Measurements from ENCODE around the gene TNS1.
A peak's percentile ranks its signal among the peaks of the same experiment; 100 is the strongest.

The TNS1 gene

GRCh38 chr2:217941886-217942728, 60.7 kb downstream of the TNS1 start:
- DNase-seq = no peak

DNA sequence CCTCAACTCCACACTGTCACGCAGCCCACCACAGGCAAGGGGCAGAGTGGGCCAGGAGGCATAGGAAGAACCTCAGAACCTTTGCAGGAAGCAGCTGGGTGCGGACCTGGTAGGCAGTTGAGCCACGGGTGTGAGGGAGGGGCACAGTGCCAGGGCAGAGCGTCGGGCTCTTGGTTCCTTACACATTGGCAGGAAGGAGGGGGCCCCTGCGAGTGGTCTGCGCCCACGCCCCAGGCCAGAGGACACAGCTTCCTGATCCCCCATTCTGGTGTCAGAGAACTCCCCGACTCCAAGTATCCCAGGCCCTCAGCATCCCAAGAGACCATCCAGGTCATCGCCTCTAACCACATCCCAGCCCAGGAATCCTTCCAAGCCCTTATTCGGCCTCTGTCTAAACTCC, 61.5 kb downstream of the TNS1 start:
- DNase-seq = peak in 1 of 2 donors; percentile 71

GRCh38 chr2:217940261-217941220, 62.3 kb downstream of the TNS1 start:
- no peak for DNase-seq

- DNase-seq = no peak
Observed at GRCh38 chr2:217939629-217940245, 63.1 kb downstream of the TNS1 start.

GRCh38 chr2:217939220-217939619, 63.6 kb downstream of the TNS1 start:
- DNase-seq = no peak

- no peak for DNase-seq
Observed at GRCh38 chr2:217938036-217938435, 64.8 kb downstream of the TNS1 start.

GRCh38 chr2:217937446-217937845, 65.3 kb downstream of the TNS1 start:
- DNase-seq = no peak

DNA sequence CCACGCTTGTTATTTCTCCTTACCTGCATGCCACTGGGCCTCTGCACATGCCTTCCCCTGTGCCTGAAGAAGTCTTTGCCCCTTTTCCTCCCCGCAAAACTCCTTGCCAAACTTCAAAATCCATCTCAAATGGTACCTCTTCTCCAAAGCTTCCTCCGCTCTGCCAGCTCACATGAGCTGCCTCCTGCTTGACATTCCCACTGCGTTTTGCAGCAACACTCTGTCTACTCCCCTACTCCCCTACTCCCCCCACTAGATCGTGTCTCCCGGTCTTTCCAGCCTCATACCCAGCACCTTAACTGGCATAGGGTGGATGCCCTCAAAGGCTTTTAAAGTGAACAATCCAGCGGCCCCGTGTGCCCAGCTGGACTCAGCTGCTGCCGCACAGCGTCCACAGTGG, 65.8 kb downstream of the TNS1 start:
- no peak for DNase-seq

DNA sequence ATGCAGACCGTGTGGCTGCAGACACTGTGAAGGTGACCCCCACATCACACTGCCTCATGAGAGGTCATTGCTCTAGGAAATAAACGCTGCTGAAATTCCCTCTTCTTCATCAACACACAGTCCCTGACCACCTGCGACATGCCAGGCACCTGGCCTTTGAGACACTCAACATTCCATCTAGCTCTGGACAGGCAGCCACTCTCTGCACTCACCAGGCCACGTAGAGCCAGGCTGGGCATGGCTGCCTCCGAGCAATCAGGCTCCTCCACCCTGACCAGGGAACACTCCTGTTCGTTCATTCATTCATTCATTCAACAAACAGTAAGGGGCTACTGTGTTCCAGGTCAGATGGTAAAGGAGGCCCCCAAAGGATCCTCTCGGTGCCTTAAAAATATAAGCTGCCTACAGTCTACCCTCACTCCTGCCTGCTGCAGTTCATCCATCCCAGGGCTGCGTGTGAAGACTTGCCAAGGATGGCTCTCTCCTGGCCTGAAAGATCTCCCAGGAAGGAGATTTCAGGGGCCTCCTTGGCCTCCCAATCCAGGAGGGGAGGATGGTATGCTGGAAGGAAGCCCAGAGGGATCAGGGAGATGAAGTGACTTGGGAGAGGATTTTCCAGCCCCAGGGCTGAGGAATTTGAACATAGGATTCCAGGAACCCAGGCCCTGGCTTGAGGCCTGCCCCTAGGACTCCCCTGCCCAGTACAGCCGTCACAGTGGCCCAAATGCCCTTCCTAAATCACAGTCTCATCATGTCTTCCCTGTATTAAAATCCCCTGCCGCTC, 66.7 kb downstream of the TNS1 start:
- DNase-seq = no peak

DNA sequence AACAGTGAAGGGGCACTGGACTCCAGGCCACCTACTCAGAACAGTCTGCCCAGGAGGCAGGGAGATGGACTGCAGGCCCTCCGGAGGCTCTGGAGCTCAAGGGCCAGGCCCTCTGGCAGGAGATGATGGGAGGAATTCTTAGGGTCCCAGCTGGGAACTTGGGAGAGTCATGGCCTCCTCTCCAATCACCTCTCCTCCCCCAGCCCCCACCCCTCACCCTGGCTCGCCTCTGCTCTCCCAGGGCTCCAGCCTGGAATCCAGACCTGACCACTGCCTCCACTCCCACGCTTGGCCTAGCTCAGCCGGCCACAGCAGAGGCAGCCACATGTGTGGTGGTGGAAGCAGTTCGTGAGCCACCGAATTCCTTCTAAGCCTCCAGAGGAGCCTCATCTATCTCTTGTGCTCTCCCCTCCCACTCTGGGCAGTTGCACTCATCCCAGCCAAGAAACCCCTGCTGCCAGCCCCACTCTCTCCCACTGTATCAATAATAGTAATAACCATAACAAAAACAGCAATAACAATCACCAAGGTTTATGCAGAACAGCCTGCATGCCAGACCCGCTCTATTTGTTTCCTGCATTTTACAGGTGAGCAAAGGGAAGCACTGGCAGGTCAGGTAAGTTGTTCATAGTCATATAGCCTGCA, 67.4 kb downstream of the TNS1 start:
- DNase-seq = no peak

- DNase-seq = peak; percentile 58 to 72
Observed at GRCh38 chr2:217934321-217935131, 68.3 kb downstream of the TNS1 start.

GRCh38 chr2:217933617-217933993, 69.2 kb downstream of the TNS1 start:
- no peak for DNase-seq

DNA sequence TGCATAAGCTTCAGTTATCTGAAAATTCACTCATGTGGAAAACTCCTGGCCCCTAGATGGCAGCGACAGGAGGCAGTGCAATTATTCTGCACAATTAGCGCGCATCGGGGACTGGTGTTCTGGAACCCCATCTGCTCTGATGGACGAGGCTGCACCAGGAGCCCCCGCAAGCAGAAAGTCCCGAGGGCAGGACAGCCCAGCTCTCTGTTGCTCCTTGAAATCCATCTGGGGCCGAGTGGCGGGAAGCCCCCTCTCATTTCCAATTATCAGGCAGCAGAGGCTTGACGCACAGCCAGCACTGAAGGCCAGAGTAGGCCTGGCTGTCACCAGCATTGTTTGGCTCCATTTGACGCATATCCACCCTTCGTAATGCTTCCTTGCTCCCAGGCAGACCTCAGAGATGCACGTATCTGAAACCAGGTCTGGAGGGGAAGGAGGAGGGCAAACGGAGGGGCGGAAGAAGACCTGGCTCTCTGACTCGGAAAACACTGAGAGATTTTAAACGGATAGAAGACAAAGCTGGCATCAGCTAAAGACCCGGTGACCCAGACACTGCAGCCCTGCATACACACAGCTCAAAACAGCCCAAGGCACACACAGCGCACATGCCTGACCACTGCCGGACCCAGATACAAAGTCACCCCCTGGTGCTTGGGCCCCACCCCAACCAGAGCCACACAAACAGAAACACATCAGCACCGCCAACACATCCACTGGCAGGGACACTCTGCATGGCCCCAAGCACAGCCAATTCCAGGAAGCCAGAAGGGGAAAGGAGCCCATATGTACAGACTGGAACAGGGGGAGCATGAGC, 69.8 kb downstream of the TNS1 start:
- no peak for DNase-seq

DNA sequence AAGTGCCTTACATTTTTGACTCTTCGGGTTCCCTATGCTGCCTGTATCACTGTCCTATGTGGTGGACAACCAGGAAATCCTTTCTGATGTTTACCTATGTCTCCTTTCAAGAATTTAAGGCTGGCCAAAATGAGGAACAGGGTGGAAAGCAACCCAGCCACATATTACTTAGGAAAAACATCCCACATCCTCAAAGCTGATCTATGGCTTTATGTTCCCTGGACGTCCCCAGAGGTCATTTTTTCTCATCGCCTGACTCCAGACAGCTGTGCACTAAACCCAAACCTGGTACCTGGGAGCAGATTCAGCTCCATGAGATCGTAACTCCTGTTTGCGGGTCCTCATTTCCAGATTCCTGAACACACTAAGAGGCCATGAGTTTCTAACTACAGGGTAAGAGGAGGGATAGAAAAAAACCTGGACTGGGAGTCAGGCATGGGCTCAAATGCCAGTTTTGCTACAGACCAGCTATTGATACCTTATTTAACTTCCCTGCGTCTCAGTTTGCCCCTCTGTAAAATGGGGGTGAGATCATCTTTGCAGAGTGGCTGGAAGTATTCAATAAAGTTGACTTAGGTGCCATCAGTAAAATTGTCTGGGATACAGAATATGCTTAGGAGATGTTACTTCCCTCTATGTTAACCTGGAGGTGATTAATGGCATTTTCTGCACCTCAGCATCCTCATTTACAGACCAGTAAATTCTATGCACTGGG, 70.8 kb downstream of the TNS1 start:
- no peak for DNase-seq

DNA sequence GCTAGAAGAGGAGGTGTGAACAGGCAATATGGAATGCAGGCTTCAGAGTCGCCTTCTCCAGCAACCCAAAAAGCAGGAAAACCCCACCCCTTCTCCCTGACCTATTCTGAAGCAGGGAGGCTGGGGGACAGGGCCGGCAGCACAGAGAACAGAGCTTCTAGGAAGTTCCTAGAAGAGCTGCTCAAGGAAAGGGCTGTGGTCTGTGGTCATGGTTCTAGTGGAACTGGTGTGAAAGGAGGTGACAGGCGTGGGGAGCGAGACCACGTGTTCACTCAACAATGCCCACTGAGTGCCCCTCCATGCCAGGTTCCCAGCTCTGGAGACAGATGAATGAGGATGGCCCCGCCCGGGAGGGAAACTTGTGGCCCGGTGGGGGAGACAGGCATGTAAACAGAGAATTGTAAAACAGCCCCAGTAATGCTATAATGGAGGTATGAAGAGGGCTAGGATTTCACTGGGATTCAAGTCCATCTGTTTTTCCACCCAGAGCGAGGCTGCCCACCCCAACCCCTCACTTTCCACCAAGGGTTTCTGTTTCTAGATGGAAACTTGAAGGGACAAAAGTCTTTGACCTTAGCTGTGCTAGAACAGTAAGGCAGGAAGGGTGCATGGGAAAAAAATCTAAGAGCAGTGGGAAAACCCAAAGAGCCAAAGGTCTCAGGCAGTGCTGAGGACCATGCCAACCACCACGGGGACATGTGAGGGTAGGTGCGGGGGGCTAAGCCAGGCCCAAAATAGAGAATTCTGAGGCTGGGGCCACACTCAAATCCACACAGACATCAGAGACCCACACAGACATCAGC, 71.8 kb downstream of the TNS1 start:
- peak in 1 of 2 donors; percentile 38 for DNase-seq

GRCh38 chr2:217929757-217930707, 72.8 kb downstream of the TNS1 start:
- no peak for DNase-seq

GRCh38 chr2:217929272-217929671, 73.5 kb downstream of the TNS1 start:
- DNase-seq = no peak
